H54 (cell line): ENCODE results near the gene ZNF83.
"Not testable (repeated sequence)": the region's sequence is repeated elsewhere in the genome, so short reads cannot be mapped to it uniquely, and the experiment has no call there.

Experiments
- DNase-seq: peaks from one replicate; pipeline ENCODE4 v3.0.0; 2011; ENCODE audit warnings: low spot score, mixed read lengths; ENCODE audit not compliant: insufficient read length
- FAIRE-seq: peaks from 3 replicates; lab custom pipeline; 2011; peaks lifted over from hg19 to GRCh38; lab: Jason Lieb, UNC
- POLR2A ChIP-seq: IDR thresholded peaks from 2 replicates; pipeline ENCODE4 v1.6.1; 2011; ENCODE audit warnings: low read depth, mild to moderate bottlenecking, low read length

ZNF83 gene

DNA sequence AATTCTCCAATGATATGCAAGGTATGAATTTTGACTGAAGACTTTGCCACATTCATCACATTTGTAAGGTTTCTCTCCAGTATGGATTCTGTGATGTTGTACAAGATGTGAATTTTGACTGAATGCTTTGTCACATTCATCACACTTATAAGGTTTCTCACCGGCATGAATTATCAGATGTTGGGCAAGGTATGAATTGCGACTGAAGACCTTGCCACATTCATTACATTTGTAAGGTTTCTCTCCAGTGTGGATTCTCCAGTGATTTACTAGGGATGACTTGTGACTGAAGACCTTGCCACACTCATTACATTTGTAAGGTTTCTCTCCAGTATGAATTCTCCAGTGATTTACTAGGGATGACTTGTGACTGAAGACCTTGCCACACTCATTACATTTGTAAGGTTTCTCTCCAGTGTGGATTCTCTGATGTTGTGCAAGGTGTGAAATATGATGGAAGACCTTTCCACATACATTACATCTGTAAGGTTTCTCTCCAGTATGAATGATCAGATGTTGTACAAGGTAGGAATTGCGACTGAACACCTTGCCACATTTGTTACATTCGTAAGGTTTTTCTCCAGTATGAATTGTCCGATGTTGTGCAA is 24.8 kb downstream of the ZNF83 start:
- DNase-seq (no peak), FAIRE-seq (peak; percentile 55)
- no peak for TF ChIP-seq POLR2A

DNA sequence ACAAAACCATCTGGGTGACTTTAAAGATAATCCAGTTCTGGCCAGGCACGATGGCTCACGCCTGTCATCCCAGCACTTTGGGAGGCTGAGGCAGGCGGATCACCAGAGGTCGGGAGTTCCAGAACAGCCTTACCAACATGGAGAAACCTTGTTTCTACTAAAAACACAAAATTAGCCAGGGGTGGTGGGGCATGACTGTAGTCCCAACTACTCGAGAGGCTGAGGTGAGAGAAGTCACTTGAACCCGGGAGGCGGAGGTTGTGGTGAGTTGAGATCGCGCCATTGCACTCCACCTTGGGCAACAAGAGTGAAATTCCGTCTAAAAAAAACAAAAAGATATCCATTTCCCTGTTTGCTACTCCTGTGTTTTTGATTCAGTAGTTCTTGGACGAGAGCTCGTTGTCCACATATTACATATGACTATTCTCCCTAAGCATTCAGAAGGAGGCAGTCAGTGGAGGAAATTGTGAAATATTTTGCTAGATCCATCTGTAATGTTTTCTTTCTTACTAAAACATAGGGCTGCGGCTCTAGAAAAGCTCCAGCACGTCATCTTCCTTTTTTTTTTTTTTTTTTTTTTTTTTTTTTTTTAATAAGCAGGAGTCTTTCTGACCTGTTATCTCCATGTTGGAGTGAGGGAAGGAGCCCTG is 34.5 kb downstream of the ZNF83 start:
- TF ChIP-seq POLR2A, result no peak
- FAIRE-seq (no peak), DNase-seq (no peak)

DNA sequence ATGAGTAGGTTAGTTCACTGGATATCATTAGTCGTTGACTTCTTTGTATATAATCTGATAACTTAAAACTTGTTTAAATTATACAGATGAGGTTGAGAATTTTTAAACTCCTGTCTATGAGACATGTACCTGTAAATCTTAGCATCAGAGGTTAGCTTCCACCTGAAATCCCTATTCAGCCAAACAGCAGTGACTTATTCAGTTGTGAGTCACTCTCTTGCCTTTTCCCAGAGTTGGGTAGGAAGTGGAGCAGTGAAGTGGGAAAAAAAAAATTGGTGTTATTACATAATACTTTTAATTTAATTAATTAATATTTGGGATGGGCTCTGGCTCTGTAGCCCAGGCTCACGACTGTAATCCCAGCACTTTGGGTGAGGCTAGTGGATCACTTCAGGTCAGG is 35.2 kb downstream of the ZNF83 start:
- DNase-seq (no peak), FAIRE-seq (no peak)
- no peak for TF ChIP-seq POLR2A

DNA sequence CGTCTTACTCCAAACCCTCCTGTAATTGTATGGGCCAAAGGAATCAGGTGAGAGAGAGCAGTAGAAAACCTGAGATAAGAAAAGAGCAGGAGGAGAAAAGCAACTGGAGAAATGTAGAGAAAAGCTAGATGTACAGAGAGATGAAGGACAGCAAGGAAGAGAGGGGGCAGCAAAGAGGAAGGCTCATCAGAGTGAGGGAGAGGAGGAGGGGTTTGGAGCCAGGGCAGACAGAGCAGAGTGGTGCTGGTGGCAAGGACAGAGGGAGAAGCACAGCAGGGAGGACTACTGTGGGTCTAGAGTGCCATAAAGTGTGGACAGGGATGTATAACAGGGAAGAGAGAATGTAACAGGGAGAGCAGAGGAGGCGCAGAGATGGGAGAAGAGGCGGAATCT is 36.2 kb downstream of the ZNF83 start:
- DNase-seq, FAIRE-seq: not testable (repeated sequence)

DNA sequence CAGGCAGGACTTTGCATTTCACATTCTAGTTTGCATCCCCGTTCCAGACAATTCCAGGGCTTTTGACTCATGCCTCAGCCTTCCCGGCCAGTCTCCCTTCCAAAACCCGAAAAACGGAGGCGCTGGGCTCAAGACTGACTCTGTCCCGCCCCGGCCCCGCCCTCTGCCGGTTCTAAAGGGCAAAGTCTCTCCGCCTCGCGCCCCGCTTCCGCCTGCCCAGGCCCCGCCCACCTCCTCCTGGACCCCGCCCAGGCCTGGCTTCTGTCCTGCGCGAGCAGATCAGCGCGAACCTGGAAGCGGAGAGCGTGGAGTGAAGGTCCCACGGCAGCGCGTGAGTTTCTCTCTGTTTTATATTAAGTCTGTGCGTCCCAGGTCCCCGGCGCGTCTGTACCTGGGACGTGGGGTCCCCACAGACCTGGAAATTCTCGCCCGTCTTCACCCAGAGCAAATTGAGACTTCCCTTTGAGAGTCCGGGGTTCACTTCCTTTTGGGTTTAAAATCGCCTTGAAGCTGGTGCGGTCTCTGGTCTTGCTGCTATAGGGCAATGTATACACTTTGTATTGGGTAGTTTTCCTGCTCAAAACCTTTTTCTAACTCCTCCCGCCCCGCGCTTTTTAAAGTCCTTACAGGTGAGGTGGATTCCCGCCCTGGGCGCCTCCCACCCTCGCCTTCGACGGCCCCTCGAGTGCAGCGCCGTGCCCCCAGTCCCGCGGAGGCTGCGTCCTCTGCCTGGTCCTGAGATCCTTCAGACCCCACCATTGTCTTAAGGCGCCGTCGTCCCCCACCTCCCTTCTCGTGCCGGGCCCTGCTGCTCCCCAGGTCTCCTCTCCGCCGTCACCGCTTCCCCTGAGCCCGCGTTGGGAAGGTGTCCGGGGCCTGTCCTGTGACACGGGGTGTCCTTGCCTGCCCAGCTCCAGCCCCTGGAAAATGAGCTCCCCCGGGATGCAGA is 36.9 kb downstream of the ZNF83 start:
- DNase-seq, result peak; percentile 76
- no peak for FAIRE-seq
- TF ChIP-seq POLR2A, result peak; percentile 67

DNA sequence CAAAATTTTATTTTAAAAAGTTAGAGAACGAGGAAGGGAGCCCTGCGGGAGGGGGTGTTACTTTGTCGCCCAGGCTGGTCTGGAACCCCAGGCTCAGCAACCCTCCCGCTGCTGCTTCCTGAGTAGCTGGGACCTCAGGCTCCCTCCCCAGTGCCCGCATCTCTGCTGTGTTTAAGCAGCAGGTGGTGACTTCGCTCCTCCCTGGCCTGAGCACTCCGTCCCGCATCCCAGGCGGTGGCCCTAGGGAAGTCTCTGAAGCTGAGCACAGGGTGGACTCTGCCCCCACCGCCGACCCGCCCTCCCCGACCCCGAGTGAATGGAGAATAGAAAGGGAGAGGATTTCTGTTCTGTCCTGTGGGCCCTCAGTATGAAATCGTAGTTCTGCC is 37.5 kb downstream of the ZNF83 start:
- FAIRE-seq (no peak), DNase-seq (no peak)
- no peak for TF ChIP-seq POLR2A

DNA sequence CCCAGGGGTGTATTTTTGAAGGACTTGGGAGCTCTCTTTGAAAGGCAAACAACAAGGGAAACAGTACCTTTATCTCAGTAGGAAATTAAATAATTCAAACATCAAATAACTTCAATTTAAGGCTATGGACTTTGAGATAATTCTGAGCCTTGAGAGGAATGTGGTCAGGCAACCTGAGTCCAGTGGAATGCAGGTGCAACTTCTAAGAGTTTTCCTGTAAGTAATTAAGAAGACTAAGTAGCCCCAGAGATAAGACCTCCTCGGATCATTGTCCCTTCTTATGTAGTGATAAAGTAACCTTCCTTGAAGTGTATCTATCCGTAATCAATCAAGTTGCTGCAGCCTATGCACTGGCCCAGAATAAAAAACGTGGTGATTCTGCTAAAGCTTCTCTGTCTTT is 38.9 kb downstream of the ZNF83 start:
- TF ChIP-seq POLR2A, result no peak
- no peak for FAIRE-seq
- no peak for DNase-seq

DNA sequence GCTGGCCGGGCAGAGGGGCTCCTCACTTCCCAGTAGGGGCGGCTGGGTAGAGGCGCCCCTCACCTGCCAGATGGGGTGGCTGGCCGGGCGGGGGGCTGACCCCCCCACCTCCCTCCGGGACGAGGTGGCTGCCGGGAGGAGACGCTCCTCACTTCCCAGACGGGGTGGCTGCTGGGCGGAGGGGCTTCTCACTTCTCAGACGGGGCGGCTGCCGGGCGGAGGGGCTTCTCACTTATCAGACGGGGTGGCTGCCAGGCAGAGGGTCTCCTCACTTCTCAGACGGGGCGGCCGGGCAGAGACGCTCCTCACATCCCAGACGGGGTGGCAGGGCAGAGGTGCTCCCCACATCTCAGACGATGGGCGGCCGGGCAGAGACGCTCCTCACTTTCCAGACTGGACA is 44.7 kb downstream of the ZNF83 start:
- not testable (repeated sequence) for FAIRE-seq, DNase-seq

DNA sequence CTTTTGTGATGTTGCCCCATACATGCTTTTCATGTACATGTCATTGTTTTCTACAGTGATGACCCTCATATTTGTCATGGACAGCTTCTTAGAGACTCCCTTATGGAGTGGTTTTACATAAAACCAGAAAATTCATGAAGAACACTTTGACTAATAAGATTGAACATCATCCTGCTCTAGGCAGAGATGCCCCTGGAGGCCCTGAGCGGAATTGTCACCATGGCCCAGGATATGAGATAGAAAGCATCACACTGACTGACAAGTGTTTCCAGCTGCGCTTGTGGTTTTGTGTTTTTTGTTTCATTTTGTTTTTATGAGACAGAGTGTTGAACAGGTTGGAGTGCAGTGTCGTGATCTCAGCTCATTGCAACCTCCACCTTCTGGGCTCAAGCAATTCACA is 45.9 kb downstream of the ZNF83 start:
- no peak for TF ChIP-seq POLR2A
- FAIRE-seq (no peak), DNase-seq (no peak)

DNA sequence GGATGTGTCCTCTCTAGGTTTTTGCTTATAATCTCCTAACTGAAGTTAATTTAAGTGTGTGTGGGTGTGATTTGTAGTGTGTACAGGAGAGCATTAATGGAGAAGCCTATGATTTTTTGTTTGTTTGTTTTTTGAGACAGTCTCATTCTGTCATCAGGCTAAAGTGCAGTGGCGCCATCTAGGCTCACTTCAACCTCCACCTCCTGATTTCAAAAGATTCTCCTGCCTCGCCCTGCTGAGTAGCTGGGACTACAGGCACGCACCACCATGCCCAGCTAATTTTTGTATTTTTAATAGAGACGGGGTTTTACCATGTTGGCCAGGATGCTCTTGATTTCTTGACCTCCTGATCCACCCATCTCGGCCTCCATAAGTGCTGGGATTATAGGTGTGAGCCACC is 47.4 kb downstream of the ZNF83 start:
- no peak for TF ChIP-seq POLR2A
- DNase-seq (no peak), FAIRE-seq (no peak)

DNA sequence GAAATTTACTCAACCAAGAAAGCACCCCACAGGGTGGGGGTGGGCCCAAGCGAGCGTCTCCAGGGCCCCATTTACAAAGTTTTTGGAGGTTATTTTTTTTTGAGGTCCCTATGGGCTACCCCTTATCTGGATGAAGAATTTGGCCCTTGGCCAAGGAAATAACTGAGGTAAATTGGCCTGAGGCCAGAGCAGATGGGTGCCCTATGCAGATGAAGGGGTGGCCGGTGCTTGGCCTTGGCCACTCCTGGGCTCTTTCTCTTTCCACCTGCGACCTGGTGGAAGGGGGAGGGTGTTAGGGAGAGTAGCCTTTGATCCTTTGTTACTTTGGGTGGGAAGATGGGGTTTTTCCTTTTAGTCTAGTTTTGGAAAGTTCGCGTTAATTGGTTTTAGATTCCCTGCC is 52.6 kb downstream of the ZNF83 start:
- TF ChIP-seq POLR2A, result no peak
- FAIRE-seq (no peak), DNase-seq (no peak)

DNA sequence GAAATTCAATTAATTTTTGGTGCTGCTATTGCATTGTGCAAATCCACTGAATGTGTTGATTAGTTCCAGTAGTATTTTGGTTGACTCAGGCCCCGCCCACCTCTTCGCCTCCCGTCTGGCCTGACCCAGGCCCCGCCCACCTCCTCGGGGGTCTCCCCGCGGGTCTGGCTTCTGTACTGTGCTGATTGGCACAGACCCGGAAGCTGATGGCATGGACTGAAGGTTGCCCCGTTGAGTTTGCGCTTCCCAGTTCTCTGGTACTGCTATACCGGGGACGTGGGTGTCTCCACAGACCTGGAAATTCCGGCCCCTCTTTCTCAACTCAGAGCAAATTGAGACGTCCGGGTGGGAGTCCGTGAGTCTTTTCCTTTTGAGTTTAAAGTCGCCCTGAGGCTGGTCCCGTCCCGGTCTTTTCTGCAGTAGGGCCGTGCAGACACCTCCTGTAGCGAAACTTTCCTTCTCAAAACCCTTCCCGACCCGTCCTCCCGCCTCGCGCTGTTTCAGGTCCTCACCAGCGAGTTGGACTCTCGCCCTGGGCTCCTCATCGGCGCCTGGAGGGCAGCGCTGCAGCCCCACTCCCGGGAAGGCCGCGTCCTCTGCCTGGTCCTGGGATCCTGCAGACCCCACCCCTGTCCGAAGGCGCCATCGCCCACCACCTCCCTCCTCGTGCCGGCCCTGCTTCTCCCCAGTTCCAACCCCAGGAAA is 53.3 kb downstream of the ZNF83 start:
- no peak for DNase-seq
- FAIRE-seq, result no peak
- no peak for TF ChIP-seq POLR2A

DNA sequence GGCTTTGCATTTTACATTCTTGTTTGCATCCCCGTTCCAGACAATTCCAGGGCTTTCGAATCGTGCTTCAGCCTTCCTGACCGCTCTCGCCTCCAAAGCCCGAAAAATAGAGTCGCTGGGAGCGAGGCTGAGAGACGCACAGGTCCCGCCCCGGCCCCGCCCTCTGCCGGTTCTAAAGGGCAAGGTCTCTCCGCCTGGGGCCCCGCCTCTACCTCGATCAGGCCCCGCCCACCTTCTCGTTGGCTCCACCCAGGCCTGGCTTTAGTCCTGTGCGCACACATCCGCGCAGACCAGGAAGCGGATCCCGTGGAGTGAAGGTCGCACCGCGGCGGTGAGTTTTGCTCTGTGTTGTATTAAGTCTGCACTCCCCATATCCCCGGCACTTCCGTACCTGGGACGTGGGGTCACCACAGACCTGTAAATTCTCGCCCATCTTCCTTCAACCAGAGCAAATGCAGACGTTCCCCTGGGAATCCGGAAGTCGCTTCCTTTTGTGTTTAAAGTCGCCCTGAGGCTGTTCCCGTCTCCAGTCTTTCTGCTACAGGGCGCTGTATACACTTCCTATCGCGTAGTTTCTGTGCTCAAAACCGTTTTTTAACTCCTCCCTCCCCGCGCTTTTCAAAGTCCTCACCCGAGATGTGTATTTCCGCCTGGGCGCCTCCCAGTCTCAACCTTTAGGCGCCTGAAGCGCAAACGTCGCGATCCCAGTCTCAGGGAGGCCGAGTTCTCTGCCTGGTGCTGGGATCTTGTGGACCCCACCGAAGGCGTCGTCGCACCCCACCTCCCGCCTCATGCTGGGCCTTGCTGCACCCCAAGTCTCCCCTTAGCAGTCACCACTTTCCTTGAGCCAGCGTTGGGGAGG is 67.9 kb downstream of the ZNF83 start, which contains the start of gene ZNF701:
TSS of gene ZNF701 (plus strand) at position 288 of the 862 bp plus-strand sequence. CDS start 3,861 bp downstream, outside the sequence.
- DNase-seq (peak; percentile 63), FAIRE-seq (peak; percentile 41)
- peak; percentile 93 for TF ChIP-seq POLR2A

DNA sequence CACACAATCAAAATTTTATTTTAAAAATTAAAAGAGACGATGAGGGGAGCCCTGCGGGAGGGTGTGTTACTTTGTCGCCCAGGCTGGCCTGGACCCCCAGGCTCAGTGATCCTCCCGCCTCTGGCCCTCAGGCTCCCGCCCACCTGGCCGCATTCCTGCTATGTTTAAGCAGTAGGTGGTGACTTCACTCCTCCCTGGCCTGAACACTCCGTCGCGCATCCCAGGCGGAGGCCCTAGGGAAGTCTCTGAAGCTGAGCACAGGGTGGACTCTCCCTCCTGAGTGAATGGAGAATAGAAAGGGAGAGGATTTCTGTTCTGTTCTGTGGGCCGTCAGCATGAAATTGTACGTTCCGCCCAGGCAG is 68.5 kb downstream of the ZNF83 start:
- DNase-seq, result peak; percentile 32
- FAIRE-seq, result not testable (repeated sequence)
